A673 (cell line): ENCODE measurements around the gene GSTM3. TPM values are rescaled to one million over a fixed set of nuclear protein-coding genes. Genes with fewer than 3 reads are reported as not detected.

Experiments
- BruUV-seq: library from RNA; stranded (reverse); fragments of 400-500 nt; replicated peaks from 2 replicates; lab custom pipeline; 2021; lab: Mats Ljungman, UMichigan
- CTCF ChIA-PET: fragments of 300-600 bp; sonication (Branson Sonifier 250); formaldehyde crosslinking; loops from one replicate; lab custom pipeline; 2022; ENCODE audit warnings: antibody characterized with exemption; lab: Charles Lee
- POLR2A ChIA-PET: fragments of 300-600 bp; sonication (Branson Sonifier 250); formaldehyde crosslinking; loops from one replicate; lab custom pipeline; 2022; ENCODE audit warnings: antibody characterized with exemption; ENCODE audit not compliant: low non-redundant PET; lab: Charles Lee
- DNase-seq: peaks from one replicate; pipeline ENCODE4 v3.0.0-alpha.2; 2015; ENCODE audit warnings: low spot score
- H3K27ac ChIP-seq: fragments of 200-600 bp; sonication (generic); 2 replicates; pipeline ENCODE4 v1.5.1; 2016; ENCODE audit warnings: mixed run types, low read depth, mild to moderate bottlenecking, mixed read lengths, antibody characterized with exemption, low read length; ENCODE audit not compliant: poor library complexity, severe bottlenecking
- H3K27me3 ChIP-seq: fragments of 200-600 bp; sonication (generic); replicated peaks from 2 replicates; pipeline ENCODE4 v1.6.1; 2017; ENCODE audit warnings: mixed run types, low read depth, mild to moderate bottlenecking, mixed read lengths, antibody characterized with exemption, low read length; ENCODE audit not compliant: insufficient read depth, poor library complexity
- H3K36me3 ChIP-seq: fragments of 200-600 bp; sonication (generic); 2 replicates; pipeline ENCODE4 v1.6.1; 2016; ENCODE audit warnings: mixed run types, mild to moderate bottlenecking, mixed read lengths, antibody characterized with exemption, low read length; ENCODE audit not compliant: insufficient read depth, poor library complexity, severe bottlenecking
- H3K4me1 ChIP-seq: fragments of 200-600 bp; sonication (generic); 2 replicates; pipeline ENCODE4 v1.6.1; 2017; ENCODE audit warnings: mixed run types, mild to moderate bottlenecking, mixed read lengths, antibody characterized with exemption, low read length; ENCODE audit not compliant: insufficient read depth, poor library complexity, severe bottlenecking
- H3K4me3 ChIP-seq: fragments of 200-600 bp; sonication (generic); 2 replicates; pipeline ENCODE4 v1.5.1; 2016; ENCODE audit warnings: low read depth, mixed run types, mild to moderate bottlenecking, mixed read lengths, low read length; ENCODE audit not compliant: poor library complexity, severe bottlenecking
- H3K9me3 ChIP-seq: fragments of 200-600 bp; sonication (generic); 2 replicates; pipeline ENCODE4 v1.6.1; 2016; ENCODE audit warnings: mixed run types, low read depth, mild to moderate bottlenecking, mixed read lengths, antibody characterized with exemption, low read length; ENCODE audit not compliant: poor library complexity, severe bottlenecking
- EZH2 ChIP-seq: fragments of 200-600 bp; sonication (generic); IDR thresholded peaks from 2 replicates; pipeline ENCODE4 v1.6.1; 2017; ENCODE audit warnings: borderline replicate concordance, low read depth, mild to moderate bottlenecking, mixed read lengths, antibody characterized with exemption, low read length; ENCODE audit not compliant: poor library complexity, severe bottlenecking
- intact Hi-C: fragments of 100-400 bp; cut with micrococcal nuclease; formaldehyde crosslinking; loops from one replicate; pipeline ENCODE4 v1.10.0; 2022; ENCODE audit not compliant: unreplicated experiment
- total RNA-seq: library from RNA; stranded (reverse); gene quantifications from 2 replicates; pipeline ENCODE4 v1.2.3, GENCODE V29; 2021
- TF ChIP-seq, protein P1 (sequence below): fragments of 300-800, 200-600 bp; sonication (generic); conservative IDR thresholded peaks from 2 replicates; pipeline ENCODE4 v1.5.1; 2017; ENCODE audit warnings: low read depth, mild to moderate bottlenecking, antibody characterized with exemption, low read length, moderate library complexity, mixed read lengths

GSTM3 gene
- total RNA-seq, 1 experiment from 2014 or later: 72.2 TPM

DNA sequence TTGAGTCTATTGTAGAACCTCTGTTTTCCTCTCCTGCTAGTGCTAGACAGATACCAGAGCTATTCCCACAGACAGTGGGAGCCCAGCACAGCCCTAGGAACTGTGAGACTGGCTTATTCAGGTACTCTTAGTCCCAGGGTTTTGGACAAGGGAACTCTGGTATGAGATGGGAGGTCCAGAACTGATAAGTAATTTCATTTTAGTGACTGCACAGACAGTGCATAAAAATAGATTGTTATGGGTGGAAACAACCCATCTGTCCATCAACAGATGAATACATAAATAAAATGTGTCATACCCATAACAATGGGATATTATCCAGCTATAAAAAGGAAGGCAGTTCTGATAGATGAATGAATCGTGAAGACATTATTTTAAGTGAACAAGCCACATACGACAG is 13.9 kb upstream of the GSTM3 start:
- Histone ChIP-seq H3K27me3 (no peaks in the 10 kb centered on the region), H3K9me3 (no peaks in the 10 kb centered on the region), H3K4me1 (no peaks in the 10 kb centered on the region), H3K4me3 (no peak overlapping the region), H3K36me3 (no peaks in the 10 kb centered on the region), H3K27ac (no peak overlapping the region)
- TF ChIP-seq, protein P1, sequence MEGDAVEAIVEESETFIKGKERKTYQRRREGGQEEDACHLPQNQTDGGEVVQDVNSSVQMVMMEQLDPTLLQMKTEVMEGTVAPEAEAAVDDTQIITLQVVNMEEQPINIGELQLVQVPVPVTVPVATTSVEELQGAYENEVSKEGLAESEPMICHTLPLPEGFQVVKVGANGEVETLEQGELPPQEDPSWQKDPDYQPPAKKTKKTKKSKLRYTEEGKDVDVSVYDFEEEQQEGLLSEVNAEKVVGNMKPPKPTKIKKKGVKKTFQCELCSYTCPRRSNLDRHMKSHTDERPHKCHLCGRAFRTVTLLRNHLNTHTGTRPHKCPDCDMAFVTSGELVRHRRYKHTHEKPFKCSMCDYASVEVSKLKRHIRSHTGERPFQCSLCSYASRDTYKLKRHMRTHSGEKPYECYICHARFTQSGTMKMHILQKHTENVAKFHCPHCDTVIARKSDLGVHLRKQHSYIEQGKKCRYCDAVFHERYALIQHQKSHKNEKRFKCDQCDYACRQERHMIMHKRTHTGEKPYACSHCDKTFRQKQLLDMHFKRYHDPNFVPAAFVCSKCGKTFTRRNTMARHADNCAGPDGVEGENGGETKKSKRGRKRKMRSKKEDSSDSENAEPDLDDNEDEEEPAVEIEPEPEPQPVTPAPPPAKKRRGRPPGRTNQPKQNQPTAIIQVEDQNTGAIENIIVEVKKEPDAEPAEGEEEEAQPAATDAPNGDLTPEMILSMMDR: no peak
- TF ChIP-seq EZH2: no peak
- intact Hi-C loops: no loop called here
- ChIA-PET POLR2A (no interaction called here), CTCF (no interaction called here)
- no peak for DNase-seq
- no TSS peak for BruUV-seq

DNA sequence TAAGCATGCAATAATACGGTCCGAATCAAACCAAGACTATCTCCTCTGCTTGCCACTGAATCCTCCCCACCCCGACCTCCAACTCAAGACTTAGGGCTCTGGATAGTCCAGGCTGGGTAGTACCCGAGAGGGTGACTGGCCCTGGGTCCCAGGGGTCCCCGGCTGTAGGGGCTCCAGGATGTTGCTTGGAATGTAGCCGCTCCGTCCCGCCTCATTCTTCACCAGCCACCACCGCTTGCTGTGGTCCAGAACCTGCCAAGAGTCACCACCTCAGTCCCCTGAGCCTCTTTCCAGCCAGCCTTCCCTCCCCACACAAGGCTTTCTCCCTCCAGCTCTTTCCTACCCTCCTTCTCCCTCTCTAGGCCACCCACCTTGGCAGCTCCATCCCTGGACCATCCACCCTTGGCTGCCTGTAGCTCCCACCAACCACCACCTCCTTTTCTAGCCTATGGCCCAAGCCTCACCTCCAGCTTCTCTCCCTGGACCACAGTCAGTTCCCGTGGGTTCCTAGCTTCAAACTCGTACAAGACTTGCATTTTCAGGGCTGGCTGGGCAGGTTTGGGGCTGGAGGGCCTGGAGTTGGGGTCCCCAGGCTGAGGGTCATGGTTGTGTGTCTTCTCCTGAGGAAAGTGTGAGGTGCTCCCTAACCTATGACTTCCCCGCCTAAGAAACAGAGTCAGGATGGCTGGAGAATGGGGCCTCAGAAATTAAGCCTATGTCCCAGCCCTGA is 10.9 kb upstream of the GSTM3 start:
- ChIA-PET POLR2A (no interaction called here), CTCF (no interaction called here)
- Histone ChIP-seq H3K27ac (no peak overlapping the region), H3K4me1 (no peaks in the 10 kb centered on the region), H3K27me3 (no peaks in the 10 kb centered on the region), H3K9me3 (no peaks in the 10 kb centered on the region), H3K36me3 (no peaks in the 10 kb centered on the region), H3K4me3 (no peak overlapping the region)
- intact Hi-C loops: no loop called here
- DNase-seq: no peak
- BruUV-seq: no TSS peak
- TF ChIP-seq EZH2: no peak
- TF ChIP-seq, protein P1: no peak

DNA sequence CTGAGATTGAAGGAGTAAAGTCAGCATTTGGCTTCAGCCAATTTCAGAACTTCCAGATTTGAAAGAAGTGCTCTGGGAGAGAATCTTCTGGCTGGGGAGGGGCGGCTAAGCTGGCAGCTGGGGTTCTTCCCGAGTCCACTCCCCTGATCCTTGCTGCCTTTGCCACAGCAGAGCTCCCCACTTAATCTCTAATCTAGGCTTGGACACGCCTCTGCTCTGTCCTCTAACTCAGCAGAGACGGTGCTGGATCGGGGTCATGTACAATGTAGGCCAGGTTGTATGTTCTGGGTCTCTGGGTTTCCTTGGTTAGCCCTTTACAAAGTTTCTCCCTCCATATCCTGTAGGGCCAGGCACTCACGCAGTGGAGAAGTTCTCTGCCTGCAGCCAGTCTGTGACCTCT is 10.1 kb upstream of the GSTM3 start:
- Histone ChIP-seq H3K4me1 (no peaks in the 10 kb centered on the region), H3K9me3 (no peaks in the 10 kb centered on the region), H3K36me3 (no peaks in the 10 kb centered on the region), H3K4me3 (no peak overlapping the region), H3K27ac (no peak overlapping the region), H3K27me3 (no peaks in the 10 kb centered on the region)
- intact Hi-C loops: no loop called here
- no TSS peak for BruUV-seq
- TF ChIP-seq, protein P1: no peak
- no peak for TF ChIP-seq EZH2
- no peak for DNase-seq
- ChIA-PET POLR2A (no interaction called here), CTCF (no interaction called here)
